Liver (tissue), 9 donors: ENCODE data around the gene SLC7A6. TPM values are rescaled to one million over a fixed set of nuclear protein-coding genes. Genes with fewer than 3 reads are reported as not detected.

Experiments
- DNase-seq: peaks from one replicate; pipeline ENCODE4 v3.0.0-alpha.2; 2017; ENCODE audit warnings: low spot score
- H3K27ac ChIP-seq, 2 donors: one replicate each; pipeline ENCODE4 v1.7.0; 2013; ENCODE audit warnings: inconsistent platforms in 2 of 2, low read length in 2 of 2, control low read depth in 1 of 2, low read depth in 1 of 2, mild to moderate bottlenecking in 1 of 2
- H3K27me3 ChIP-seq, 4 donors: one replicate each; pipeline versions ENCODE4 v1.6.1 to v1.7.0; 2013; ENCODE audit warnings: low read length in 3 of 4, inconsistent platforms in 1 of 4, mild to moderate bottlenecking in 1 of 4, moderate library complexity in 1 of 4; ENCODE audit not compliant: control insufficient read depth in 4 of 4, insufficient read depth in 4 of 4
- H3K36me3 ChIP-seq, 4 donors: one replicate each; pipeline versions ENCODE4 v1.6.1 to v1.7.0; 2013; ENCODE audit warnings: low read length in 3 of 4, mild to moderate bottlenecking in 3 of 4, low read depth in 1 of 4, moderate library complexity in 1 of 4; ENCODE audit not compliant: control insufficient read depth in 4 of 4, insufficient read depth in 3 of 4
- H3K4me1 ChIP-seq, 4 donors: one replicate each; pipeline versions ENCODE4 v1.6.1 to v1.7.0; 2013; ENCODE audit warnings: low read length in 3 of 4, mild to moderate bottlenecking in 3 of 4, moderate library complexity in 1 of 4; ENCODE audit not compliant: control insufficient read depth in 4 of 4, insufficient read depth in 4 of 4
- H3K4me3 ChIP-seq, 3 donors: one replicate each; pipeline versions ENCODE4 v1.6.1 to v1.7.0; 2013; ENCODE audit warnings: low read length in 3 of 3, control low read depth in 1 of 3, low read depth in 1 of 3, mild to moderate bottlenecking in 1 of 3
- H3K9ac ChIP-seq, 2 donors: one replicate each; pipeline ENCODE4 v1.7.0; 2013; ENCODE audit warnings: low read length in 2 of 2, mild to moderate bottlenecking in 2 of 2, moderate library complexity in 2 of 2, control low read depth in 1 of 2, low read depth in 1 of 2
- H3K9me3 ChIP-seq, 4 donors: one replicate each; pipeline versions ENCODE4 v1.6.1 to v1.7.0; 2013; ENCODE audit warnings: low read length in 3 of 4; ENCODE audit not compliant: control insufficient read depth in 4 of 4
- GABPA ChIP-seq, 2 donors: IDR thresholded peaks in 1 of 2; conservative IDR thresholded peaks in 1 of 2; 2 replicates each; pipeline ENCODE4 v1.6.1; 2016; ENCODE audit warnings: antibody characterized with exemption in 2 of 2, mild to moderate bottlenecking in 1 of 2, moderate library complexity in 1 of 2
- HNF4G ChIP-seq: IDR thresholded peaks from 2 replicates; pipeline ENCODE4 v1.6.1; 2016; ENCODE audit warnings: antibody characterized with exemption
- JUND ChIP-seq, 2 donors: IDR thresholded peaks; 2 replicates each; pipeline ENCODE4 v1.6.1; 2016; ENCODE audit warnings: antibody characterized with exemption in 2 of 2
- NR2F2 ChIP-seq: IDR thresholded peaks from 2 replicates; pipeline ENCODE4 v1.6.1; 2016; ENCODE audit warnings: antibody characterized with exemption
- TAF1 ChIP-seq: conservative IDR thresholded peaks from 2 replicates; pipeline ENCODE4 v1.6.1; 2016; ENCODE audit warnings: antibody characterized with exemption, mild to moderate bottlenecking
- WGBS: extraction: QIAGEN DNeasy Blood & Tissue Kit; methylation state at CpG from one replicate; pipeline ENCODE4 v1.1.7; 2013; 5-methylcytosine and 5-hydroxymethylcytosine counted together
- polyA plus RNA-seq, 2 donors: library from polyadenylated mRNA; stranded (reverse) in 1 of 2; unstranded in 1 of 2; fragments of 200-250 nt in 1 of 2; fragments of >200 nt in 1 of 2; fragmentation: Nextera tagmentation in 1 of 2; extraction: Ambion mirVana in 1 of 2; gene quantifications; one replicate each; pipeline versions ENCODE4 v1.2.1 to v1.2.3, GENCODE V29; 2013 to 2015
- total RNA-seq, 2 donors: library from RNA; depleted of rRNA; stranded (reverse); fragments of >200 nt; gene quantifications; one replicate each; pipeline ENCODE4 v1.2.3, GENCODE V29; 2014
- TF ChIP-seq, protein P1 (sequence below): IDR thresholded peaks from 2 replicates; pipeline ENCODE4 v1.6.1; 2016; ENCODE audit warnings: antibody characterized with exemption, mild to moderate bottlenecking
- TF ChIP-seq, protein P2 (sequence below): IDR thresholded peaks from 2 replicates; pipeline ENCODE4 v1.6.1; 2016; ENCODE audit warnings: antibody characterized with exemption
- TF ChIP-seq, protein P3 (sequence below): fragments of 150-350 bp; IDR thresholded peaks from 2 replicates; pipeline ENCODE4 v1.5.1; 2017; ENCODE audit warnings: improper control_type of control experiment, low read depth, low read length; ENCODE audit not compliant: missing input control
- TF ChIP-seq, protein P4 (sequence below): IDR thresholded peaks from 2 replicates; pipeline ENCODE4 v1.6.1; 2016; ENCODE audit warnings: antibody characterized with exemption
- donor health status: healthy.
- donor health status: healthy.
- donor health status: healthy.
- donor health status: healthy.
- donor health status: healthy.

The SLC7A6 gene
- total and polyA plus RNA-seq, 4 donors: 1.2 to 4.9 (median 1.9) TPM

DNA sequence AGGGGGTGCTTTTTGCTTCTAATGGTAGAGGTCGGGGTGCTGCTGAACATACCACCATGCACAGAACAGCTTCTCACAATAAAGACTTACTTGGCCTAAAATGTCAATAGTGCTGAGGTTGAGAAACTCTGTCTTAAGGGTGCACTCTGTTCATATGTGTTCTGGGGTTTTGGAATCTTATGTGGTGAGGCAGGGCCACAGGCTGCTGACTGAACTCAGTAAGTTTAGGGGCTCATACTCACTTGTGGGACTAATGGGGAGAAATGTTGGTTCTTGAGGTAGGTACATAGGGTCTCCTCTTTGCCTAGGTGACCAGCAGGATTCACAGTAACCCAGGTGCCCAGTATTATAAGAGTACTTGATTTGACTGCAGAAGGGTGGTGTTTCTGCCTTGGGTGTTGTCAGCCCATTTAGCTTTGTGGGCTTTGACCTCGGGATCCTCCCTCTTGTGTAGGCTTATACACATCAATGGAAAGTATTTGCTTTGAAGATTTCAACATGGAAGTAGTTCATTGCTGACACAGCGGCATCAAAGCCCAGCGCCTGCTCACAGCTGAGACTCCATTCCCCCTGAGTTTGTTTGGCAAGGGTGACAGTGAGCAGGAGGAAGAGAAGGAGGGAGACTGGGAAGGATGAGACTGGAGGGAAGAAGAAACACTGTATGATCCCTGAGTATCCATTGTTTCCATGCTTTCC, 17.2 kb downstream of the SLC7A6 start:
- TF ChIP-seq HNF4G: no peak
- TF ChIP-seq, protein P1, sequence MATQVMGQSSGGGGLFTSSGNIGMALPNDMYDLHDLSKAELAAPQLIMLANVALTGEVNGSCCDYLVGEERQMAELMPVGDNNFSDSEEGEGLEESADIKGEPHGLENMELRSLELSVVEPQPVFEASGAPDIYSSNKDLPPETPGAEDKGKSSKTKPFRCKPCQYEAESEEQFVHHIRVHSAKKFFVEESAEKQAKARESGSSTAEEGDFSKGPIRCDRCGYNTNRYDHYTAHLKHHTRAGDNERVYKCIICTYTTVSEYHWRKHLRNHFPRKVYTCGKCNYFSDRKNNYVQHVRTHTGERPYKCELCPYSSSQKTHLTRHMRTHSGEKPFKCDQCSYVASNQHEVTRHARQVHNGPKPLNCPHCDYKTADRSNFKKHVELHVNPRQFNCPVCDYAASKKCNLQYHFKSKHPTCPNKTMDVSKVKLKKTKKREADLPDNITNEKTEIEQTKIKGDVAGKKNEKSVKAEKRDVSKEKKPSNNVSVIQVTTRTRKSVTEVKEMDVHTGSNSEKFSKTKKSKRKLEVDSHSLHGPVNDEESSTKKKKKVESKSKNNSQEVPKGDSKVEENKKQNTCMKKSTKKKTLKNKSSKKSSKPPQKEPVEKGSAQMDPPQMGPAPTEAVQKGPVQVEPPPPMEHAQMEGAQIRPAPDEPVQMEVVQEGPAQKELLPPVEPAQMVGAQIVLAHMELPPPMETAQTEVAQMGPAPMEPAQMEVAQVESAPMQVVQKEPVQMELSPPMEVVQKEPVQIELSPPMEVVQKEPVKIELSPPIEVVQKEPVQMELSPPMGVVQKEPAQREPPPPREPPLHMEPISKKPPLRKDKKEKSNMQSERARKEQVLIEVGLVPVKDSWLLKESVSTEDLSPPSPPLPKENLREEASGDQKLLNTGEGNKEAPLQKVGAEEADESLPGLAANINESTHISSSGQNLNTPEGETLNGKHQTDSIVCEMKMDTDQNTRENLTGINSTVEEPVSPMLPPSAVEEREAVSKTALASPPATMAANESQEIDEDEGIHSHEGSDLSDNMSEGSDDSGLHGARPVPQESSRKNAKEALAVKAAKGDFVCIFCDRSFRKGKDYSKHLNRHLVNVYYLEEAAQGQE: no peak
- TF ChIP-seq, protein P2, sequence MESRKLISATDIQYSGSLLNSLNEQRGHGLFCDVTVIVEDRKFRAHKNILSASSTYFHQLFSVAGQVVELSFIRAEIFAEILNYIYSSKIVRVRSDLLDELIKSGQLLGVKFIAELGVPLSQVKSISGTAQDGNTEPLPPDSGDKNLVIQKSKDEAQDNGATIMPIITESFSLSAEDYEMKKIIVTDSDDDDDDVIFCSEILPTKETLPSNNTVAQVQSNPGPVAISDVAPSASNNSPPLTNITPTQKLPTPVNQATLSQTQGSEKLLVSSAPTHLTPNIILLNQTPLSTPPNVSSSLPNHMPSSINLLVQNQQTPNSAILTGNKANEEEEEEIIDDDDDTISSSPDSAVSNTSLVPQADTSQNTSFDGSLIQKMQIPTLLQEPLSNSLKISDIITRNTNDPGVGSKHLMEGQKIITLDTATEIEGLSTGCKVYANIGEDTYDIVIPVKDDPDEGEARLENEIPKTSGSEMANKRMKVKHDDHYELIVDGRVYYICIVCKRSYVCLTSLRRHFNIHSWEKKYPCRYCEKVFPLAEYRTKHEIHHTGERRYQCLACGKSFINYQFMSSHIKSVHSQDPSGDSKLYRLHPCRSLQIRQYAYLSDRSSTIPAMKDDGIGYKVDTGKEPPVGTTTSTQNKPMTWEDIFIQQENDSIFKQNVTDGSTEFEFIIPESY: no peak
- TF ChIP-seq JUND (IDR thresholded peaks at IDR 0.05): no peak
- TF ChIP-seq, protein P3, sequence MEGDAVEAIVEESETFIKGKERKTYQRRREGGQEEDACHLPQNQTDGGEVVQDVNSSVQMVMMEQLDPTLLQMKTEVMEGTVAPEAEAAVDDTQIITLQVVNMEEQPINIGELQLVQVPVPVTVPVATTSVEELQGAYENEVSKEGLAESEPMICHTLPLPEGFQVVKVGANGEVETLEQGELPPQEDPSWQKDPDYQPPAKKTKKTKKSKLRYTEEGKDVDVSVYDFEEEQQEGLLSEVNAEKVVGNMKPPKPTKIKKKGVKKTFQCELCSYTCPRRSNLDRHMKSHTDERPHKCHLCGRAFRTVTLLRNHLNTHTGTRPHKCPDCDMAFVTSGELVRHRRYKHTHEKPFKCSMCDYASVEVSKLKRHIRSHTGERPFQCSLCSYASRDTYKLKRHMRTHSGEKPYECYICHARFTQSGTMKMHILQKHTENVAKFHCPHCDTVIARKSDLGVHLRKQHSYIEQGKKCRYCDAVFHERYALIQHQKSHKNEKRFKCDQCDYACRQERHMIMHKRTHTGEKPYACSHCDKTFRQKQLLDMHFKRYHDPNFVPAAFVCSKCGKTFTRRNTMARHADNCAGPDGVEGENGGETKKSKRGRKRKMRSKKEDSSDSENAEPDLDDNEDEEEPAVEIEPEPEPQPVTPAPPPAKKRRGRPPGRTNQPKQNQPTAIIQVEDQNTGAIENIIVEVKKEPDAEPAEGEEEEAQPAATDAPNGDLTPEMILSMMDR: no peak
- peaks cover 0 to 3% (median 0%) of the 10 kb centered on the region in 4 donors for H3K4me1 ChIP-seq
- no peak for DNase-seq
- 73% methylated on average over 4 of the region's 4 CpGs for WGBS
- no peak overlapping the region for H3K27ac ChIP-seq
- no peak overlapping the region for H3K9ac ChIP-seq
- no peaks in the 10 kb centered on the region for H3K36me3 ChIP-seq
- H3K4me3 ChIP-seq: no peak overlapping the region
- H3K9me3 ChIP-seq: no peaks in the 10 kb centered on the region
- H3K27me3 ChIP-seq: no peaks in the 10 kb centered on the region

DNA sequence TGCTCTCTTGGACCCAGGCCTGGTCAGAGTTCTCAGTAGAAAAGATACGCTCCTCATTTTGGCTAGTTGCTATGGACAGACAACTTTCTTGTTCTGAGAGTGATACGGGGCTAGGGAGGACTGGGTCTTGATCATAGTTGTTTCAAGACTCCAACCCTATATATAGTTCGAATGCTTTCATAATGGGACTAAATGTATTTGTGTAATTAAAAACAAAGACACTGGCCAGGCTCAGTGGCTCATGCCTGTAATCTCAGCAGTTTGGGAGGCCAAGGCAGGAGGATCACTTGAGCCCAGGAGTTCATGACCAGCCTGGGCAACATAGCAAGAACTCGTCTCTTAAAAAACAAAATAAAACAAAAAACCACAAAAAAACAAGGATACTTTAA, 17.7 kb downstream of the SLC7A6 start:
- Histone ChIP-seq H3K9me3 (no peaks in the 10 kb centered on the region), H3K27ac (no peak overlapping the region), H3K27me3 (no peaks in the 10 kb centered on the region), H3K4me1 (peaks cover 0 to 3% (median 0%) of the 10 kb centered on the region in 4 donors), H3K36me3 (no peaks in the 10 kb centered on the region), H3K4me3 (no peak overlapping the region), H3K9ac (no peak overlapping the region)
- no peak for DNase-seq
- TF ChIP-seq NR2F2 (no peak), GABPA (IDR thresholded peaks at IDR 0.05 in 1 of 2, conservative IDR thresholded peaks at IDR 0.05 in 1 of 2) (no peak)
- 92% methylated on average over 4 of the region's 4 CpGs for WGBS

DNA sequence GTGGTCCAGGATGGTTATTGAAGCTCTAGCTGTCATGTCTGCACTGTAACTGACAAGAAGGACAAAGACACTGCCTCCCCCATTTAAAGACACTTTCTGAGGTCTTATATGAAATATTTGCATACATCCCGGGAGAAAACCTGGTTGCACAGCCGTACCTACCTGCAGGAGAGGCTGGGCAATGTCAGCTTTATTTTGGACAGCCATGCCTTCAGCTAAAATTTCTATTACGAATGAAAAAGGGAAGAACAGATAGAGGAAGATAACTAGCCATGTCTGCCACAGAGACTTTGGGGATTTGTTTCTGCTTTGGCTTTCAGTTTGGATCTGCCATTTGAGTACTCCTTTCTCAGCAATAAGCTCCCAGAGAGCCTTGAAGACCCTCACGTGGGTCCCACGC, 19.0 kb downstream of the SLC7A6 start:
- TF ChIP-seq, protein P1: no peak
- TF ChIP-seq GABPA (IDR thresholded peaks at IDR 0.05 in 1 of 2, conservative IDR thresholded peaks at IDR 0.05 in 1 of 2) (no peak), TAF1 (no peak)
- TF ChIP-seq, protein P4, sequence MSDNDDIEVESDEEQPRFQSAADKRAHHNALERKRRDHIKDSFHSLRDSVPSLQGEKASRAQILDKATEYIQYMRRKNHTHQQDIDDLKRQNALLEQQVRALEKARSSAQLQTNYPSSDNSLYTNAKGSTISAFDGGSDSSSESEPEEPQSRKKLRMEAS: no peak
- WGBS: 67% methylated on average over 5 of the region's 5 CpGs
- H3K27me3 ChIP-seq: no peaks in the 10 kb centered on the region
- no peaks in the 10 kb centered on the region for H3K9me3 ChIP-seq
- no peak for DNase-seq
- H3K4me1 ChIP-seq: peaks cover 0 to 3% (median 0%) of the 10 kb centered on the region in 4 donors
- no peak overlapping the region for H3K9ac ChIP-seq
- no peaks in the 10 kb centered on the region for H3K36me3 ChIP-seq
- no peak overlapping the region for H3K4me3 ChIP-seq
- H3K27ac ChIP-seq: no peak overlapping the region
